NCI-H2081 (cell line): Measurements from ENCODE around the gene GSKIP.

Experiments used
- DNase-seq, 2 experiments: peaks; one replicate each; lab custom pipeline; 2025; lab: John Stamatoyannopoulos, UW

The GSKIP gene

GRCh38 chr14:96380735-96381134 is 17.4 kb downstream of the GSKIP start:
- no peak for DNase-seq

GRCh38 chr14:96383445-96383844 is 20.1 kb downstream of the GSKIP start:
- no peak for DNase-seq

DNA sequence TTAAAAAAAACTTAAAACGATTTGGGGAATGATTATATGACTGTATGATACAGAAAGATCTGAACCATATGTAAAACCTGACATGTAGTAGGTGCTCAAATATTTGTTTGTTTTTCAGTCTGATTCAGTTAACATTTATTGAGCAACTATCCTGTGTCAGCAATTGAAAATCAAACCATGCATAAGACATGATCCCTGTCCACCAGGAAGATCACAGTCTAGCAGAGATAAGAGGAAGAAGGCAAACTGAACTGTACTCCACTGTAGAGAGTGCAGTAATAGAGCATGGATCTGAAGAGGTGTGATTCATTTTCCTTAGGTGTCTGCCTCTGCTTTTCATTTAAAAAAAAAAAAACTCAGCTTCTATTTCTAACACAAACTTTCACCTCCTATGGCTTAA is 20.7 kb downstream of the GSKIP start:
- DNase-seq = no peak

GRCh38 chr14:96384740-96385139 is 21.4 kb downstream of the GSKIP start:
- no peak for DNase-seq

DNA sequence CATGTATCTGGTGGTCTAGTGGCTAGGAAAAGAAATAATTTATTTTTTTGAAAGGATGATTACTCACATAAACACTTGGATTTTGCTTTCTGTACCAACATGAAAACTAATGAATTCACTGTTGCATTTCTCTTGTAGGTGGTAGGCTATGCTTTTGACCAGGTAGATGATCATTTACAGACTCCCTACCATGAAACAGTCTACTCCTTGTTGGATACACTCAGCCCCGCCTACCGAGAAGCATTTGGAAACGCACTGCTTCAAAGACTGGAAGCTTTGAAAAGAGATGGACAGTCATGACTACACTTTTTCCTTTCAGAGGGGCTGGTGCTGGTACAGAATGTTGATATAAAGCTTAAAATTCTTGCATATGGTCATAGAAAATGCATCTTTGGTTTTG is 22.1 kb downstream of the GSKIP start:
- DNase-seq = no peak

- no peak for DNase-seq
These were observed 27.6 kb downstream of the GSKIP start for GRCh38 chr14:96390965-96391292.

DNA sequence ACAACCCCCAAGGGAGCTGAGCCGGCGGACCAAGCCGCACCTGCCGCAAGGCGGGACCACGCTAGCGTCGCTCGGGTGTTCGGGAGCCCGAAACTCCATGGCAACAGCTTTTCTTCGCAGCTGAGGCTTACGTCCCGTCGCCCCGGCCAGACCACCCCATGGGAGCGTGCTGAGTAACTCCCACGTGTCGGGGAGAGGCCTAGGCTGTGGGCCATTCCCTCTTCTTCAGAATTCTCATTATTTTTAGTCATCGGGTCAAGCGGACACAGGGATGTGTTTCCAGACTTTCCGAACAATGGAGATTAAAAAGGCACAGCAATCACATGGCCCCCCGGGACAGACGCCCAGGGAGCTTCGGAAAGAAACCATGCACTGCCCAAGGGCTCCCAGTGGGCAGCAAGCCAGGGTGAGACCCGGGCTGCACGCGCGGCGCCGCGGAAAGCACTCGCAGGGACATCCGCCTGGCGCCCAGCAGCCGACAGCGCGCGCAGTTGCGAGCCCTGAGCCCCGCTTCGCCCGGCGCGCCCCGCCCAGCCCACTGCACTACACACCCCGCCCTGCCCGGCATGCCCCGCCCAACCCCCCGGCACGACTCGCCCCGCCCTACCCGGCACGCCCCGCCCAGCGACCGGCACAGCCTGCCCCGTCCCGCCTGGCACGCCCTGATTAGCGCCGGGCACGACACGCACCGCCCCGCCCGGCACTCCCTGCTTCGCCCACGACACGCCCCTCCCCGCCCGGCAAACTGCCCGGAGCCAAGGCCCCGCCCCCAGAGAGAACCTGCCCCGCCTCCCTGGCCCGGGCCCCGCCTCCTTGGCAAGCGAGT is 28.2 kb downstream of the GSKIP start:
- DNase-seq = peak; percentile 92 to 97

DNA sequence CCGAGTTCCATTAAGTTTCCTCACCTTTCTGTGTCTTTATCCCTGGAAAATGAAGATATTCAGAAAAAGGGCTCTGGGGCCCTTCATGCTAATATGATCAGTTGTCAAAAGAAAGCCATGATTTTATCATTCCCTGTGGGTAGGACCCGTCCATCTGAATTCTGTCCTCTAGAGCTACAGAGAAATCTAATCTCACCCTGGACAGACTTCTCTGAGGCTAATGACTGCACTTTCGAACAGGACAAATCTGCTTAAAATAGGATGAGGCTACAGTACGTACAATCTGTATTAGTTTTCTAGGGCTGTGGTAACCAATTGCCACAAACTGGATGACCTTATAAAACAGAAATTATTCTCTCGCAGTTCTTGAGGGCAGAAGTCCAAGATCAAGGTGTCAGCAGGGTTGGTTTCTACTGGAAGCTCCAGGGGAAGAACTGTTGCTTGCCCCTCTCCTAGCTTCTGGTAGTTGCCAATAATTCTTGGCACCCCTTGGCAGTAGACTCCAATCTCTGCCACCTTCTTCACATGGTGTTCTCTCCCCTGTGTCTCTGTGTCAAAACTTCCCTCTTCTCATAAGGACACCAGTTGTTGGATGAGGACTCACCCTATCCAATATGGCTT is 29.9 kb downstream of the GSKIP start:
- DNase-seq = no peak

GRCh38 chr14:96394047-96394815 is 30.9 kb downstream of the GSKIP start:
- no peak for DNase-seq

- DNase-seq = no peak
These were observed 35.1 kb downstream of the GSKIP start for GRCh38 chr14:96398432-96398831.

- no peak for DNase-seq
These were observed 35.6 kb downstream of the GSKIP start for GRCh38 chr14:96398921-96399320.

DNA sequence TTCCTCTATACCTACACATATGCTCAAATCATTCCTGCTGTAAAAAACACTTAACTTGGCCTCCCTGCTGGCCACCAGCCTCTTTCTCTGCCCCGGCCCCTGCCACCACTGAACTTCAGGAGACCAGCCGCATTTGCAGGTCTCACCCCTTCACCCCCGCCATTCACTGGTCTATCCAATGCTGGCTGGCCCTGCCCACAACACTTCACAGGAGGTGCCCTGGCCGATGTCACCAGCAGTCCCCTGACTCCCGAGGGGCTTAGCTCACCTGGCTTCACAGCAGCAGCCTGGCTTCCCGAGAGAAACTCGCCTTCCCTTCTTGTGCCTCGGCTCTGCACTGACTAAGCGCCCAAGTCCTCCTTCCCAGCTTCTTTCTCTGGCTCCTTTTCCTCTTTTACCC is 36.1 kb downstream of the GSKIP start:
- DNase-seq = no peak

GRCh38 chr14:96400495-96400894 is 37.2 kb downstream of the GSKIP start:
- DNase-seq = no peak

DNA sequence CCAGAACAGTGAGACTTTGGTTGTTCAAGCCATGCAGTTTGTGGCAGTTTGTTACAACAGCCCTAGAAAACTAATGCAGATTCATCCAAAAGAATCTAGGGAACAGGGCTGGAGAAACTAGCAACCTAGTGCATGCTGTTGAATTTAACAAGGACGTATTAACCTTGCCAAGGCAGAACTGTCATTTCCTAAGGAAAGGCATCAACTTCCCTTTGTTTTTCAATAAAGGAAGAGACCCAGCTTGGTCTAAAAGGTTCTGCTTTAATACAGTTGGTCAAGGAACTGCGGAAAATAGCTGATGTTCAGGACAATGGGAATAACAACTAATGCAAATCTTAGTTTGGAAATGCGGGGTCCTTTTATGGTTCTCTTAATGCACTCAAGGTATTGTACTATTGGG is 40.1 kb downstream of the GSKIP start:
- no peak for DNase-seq

GRCh38 chr14:96405677-96406076 is 42.4 kb downstream of the GSKIP start:
- DNase-seq = no peak

GRCh38 chr14:96407935-96408570 is 44.7 kb downstream of the GSKIP start:
- DNase-seq = no peak

GRCh38 chr14:96408608-96409007 is 45.3 kb downstream of the GSKIP start:
- no peak for DNase-seq

GRCh38 chr14:96409701-96410100 is 46.4 kb downstream of the GSKIP start:
- no peak for DNase-seq

DNA sequence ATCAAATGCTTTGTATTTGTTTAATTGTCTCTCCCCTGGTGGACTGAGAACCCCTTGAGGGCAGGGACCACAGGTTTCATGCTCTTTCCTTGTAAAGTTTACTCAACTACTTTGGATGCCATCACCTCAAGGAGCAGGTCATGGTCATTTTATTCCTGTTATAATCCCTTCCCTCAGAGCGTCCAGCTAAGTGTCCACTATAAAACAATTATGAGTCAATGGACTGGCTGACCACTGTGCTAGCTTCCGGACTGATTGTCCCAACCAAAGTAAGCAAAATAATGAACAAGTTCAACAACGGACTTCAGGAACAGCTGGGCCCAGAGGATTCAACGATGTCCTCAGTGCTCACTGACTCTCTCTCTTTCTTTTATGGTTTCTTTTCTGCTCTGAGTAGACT is 46.8 kb downstream of the GSKIP start:
- DNase-seq = no peak

DNA sequence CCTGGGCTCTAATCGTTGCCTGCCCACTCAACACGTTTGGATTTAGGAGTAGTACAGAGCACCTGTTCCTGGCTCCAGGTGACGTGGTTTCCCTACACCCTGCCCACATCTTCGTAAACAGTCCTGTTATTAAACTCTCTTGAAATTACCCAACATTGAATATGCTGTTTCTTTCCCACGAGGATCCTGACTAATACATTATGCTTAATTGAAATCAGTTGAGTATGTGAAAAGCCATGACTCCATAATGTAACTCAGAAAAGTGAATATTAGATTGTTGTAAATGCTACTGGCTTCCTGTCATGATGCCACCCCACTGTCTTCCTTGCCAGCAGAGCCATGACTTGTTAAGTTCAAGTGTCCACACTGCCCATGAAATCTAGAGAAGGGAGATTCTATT is 50.2 kb downstream of the GSKIP start:
- DNase-seq = no peak

DNA sequence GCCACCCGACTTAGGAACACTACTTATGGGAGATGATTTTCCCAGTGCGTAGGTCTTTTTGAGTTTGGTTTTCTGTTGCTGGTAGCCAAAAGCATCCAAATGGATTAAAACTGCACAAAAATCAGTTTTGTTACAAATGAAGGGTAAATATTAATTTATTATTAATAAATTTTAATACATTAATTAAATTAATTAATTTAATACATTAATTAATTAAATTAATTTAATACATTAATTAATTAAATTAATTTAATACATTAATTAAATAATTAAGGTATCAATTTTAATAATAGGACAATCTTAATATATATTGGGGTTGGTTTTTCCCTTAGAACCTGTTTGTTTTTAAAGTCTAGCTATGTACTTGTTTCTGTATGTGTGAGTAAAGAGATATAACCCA is 52.2 kb downstream of the GSKIP start:
- DNase-seq = no peak

GRCh38 chr14:96416292-96416691 is 53.0 kb downstream of the GSKIP start:
- no peak for DNase-seq

GRCh38 chr14:96417254-96417653 is 53.9 kb downstream of the GSKIP start:
- DNase-seq = no peak
